AG09309 (cell line): ENCODE results near the gene EFNA5.

Experiments
- DNase-seq: peaks from one replicate; pipeline ENCODE4 v3.0.0-alpha.2; 2010; ENCODE audit warnings: low read depth
- H3K4me3 ChIP-seq: 2 replicates; pipeline ENCODE4 v1.5.1; 2011; ENCODE audit warnings: mild to moderate bottlenecking, low read depth, low read length, moderate library complexity; ENCODE audit not compliant: control insufficient read depth
- CTCF ChIP-seq: IDR thresholded peaks from 2 replicates; pipeline ENCODE4 v1.5.1; 2011; ENCODE audit warnings: mild to moderate bottlenecking, low read depth, low read length, inconsistent platforms; ENCODE audit not compliant: insufficient read depth, control insufficient read depth; ENCODE audit errors: missing control alignments

Gene EFNA5

GRCh38 chr5:107602896-107603295, 67.8 kb downstream of the EFNA5 start:
- no peak overlapping the region for H3K4me3 ChIP-seq
- no peak for TF ChIP-seq CTCF
- no peak for DNase-seq

GRCh38 chr5:107601076-107601475, 69.7 kb downstream of the EFNA5 start:
- no peak for TF ChIP-seq CTCF
- DNase-seq = no peak
- no peak overlapping the region for H3K4me3 ChIP-seq

GRCh38 chr5:107598958-107599357, 71.8 kb downstream of the EFNA5 start:
- no peak overlapping the region for H3K4me3 ChIP-seq
- no peak for TF ChIP-seq CTCF
- no peak for DNase-seq

GRCh38 chr5:107597803-107598202, 72.9 kb downstream of the EFNA5 start:
- no peak overlapping the region for H3K4me3 ChIP-seq
- DNase-seq = no peak
- TF ChIP-seq CTCF = no peak

GRCh38 chr5:107597247-107597646, 73.5 kb downstream of the EFNA5 start:
- no peak for DNase-seq
- no peak overlapping the region for H3K4me3 ChIP-seq
- TF ChIP-seq CTCF = no peak

GRCh38 chr5:107594253-107595045, 76.3 kb downstream of the EFNA5 start:
- TF ChIP-seq CTCF = no peak
- DNase-seq = no peak
- H3K4me3 ChIP-seq = no peak overlapping the region

- TF ChIP-seq CTCF = no peak
- no peak for DNase-seq
- no peak overlapping the region for H3K4me3 ChIP-seq
Measured at GRCh38 chr5:107593009-107593408, 77.7 kb downstream of the EFNA5 start.
